GM23338 (cell line): ENCODE data around the gene ELMO3. TPM values are rescaled to one million over a fixed set of nuclear protein-coding genes. Genes with fewer than 3 reads are reported as not detected.

Source experiments
- ATAC-seq: fragments of 200-7000 bp; cut with Tn5 transposase; 3 replicates; pipeline ENCODE4 v1.9.1; 2020
- DNase-seq: peaks from one replicate; pipeline ENCODE4 v3.0.0-alpha.2; 2015; ENCODE audit warnings: low spot score
- H2AFZ ChIP-seq: fragments of 200-600 bp; sonication (generic); 2 replicates; pipeline ENCODE4 v1.8.0; 2016; ENCODE audit warnings: antibody characterized with exemption, mild to moderate bottlenecking, moderate library complexity
- H3F3A ChIP-seq: fragments of 200-600 bp; sonication (generic); replicated peaks from 2 replicates; pipeline ENCODE4 v1.8.0; 2017; ENCODE audit warnings: antibody characterized with exemption, mixed run types, low read depth
- H3K27ac ChIP-seq: fragments of 200-600 bp; sonication (generic); 2 replicates; pipeline ENCODE4 v1.6.1; 2016; ENCODE audit warnings: low read depth
- H3K27me3 ChIP-seq: fragments of 200-600 bp; sonication (generic); 2 replicates; pipeline ENCODE4 v1.8.0; 2016; ENCODE audit warnings: mild to moderate bottlenecking, mixed run types, moderate library complexity; ENCODE audit not compliant: insufficient read depth
- H3K36me3 ChIP-seq: fragments of 200-600 bp; sonication (generic); 2 replicates; pipeline ENCODE4 v1.8.0; 2016; ENCODE audit warnings: mild to moderate bottlenecking; ENCODE audit not compliant: insufficient read depth
- H3K4me1 ChIP-seq: fragments of 200-600 bp; sonication (generic); 2 replicates; pipeline ENCODE4 v1.8.0; 2016; ENCODE audit warnings: mild to moderate bottlenecking, moderate library complexity; ENCODE audit not compliant: insufficient read depth
- H3K4me2 ChIP-seq: fragments of 200-600 bp; sonication (generic); 2 replicates; pipeline ENCODE4 v1.7.1; 2017; ENCODE audit warnings: mixed run types
- H3K4me3 ChIP-seq: fragments of 200-600 bp; sonication (generic); 2 replicates; pipeline ENCODE4 v1.6.1; 2016; ENCODE audit warnings: mixed run types
- H3K79me2 ChIP-seq: fragments of 200-600 bp; sonication (generic); replicated peaks from 2 replicates; pipeline ENCODE4 v1.8.0; 2017; ENCODE audit warnings: mild to moderate bottlenecking; ENCODE audit not compliant: insufficient read depth
- H3K9me2 ChIP-seq: fragments of 200-600 bp; sonication (generic); 2 replicates; pipeline ENCODE4 v1.8.0; 2017; ENCODE audit not compliant: insufficient read depth
- H4K20me1 ChIP-seq: fragments of 200-600 bp; sonication (generic); replicated peaks from 2 replicates; pipeline ENCODE4 v1.8.0; 2017; ENCODE audit warnings: mild to moderate bottlenecking; ENCODE audit not compliant: insufficient read depth
- H3K27ac Mint-ChIP-seq: 2 replicates; pipeline ENCODE4 v1.8.0; 2020; ENCODE audit warnings: inconsistent platforms, mild to moderate bottlenecking, moderate library complexity, mixed read lengths
- H3K27me3 Mint-ChIP-seq: 3 replicates; pipeline ENCODE4 v1.8.0; 2022; ENCODE audit warnings: low read depth, mild to moderate bottlenecking, moderate library complexity, mixed read lengths, inconsistent platforms; ENCODE audit not compliant: insufficient read depth, poor library complexity
- H3K36me3 Mint-ChIP-seq: 3 replicates; pipeline ENCODE4 v1.8.0; 2021; ENCODE audit warnings: low read depth, mild to moderate bottlenecking, inconsistent platforms, moderate library complexity, mixed read lengths
- H3K4me1 Mint-ChIP-seq: 3 replicates; pipeline ENCODE4 v1.8.0; 2020; ENCODE audit warnings: mild to moderate bottlenecking, inconsistent platforms, mixed read lengths
- H3K4me3 Mint-ChIP-seq: 3 replicates; pipeline ENCODE4 v1.8.0; 2021; ENCODE audit warnings: moderate library complexity, mild to moderate bottlenecking, inconsistent platforms, mixed read lengths
- H3K9me3 Mint-ChIP-seq: 3 replicates; pipeline ENCODE4 v1.8.0; 2020; ENCODE audit warnings: moderate library complexity, mild to moderate bottlenecking, inconsistent platforms, mixed read lengths
- CREB1 ChIP-seq: fragments of 250-450 bp; sonication (Bioruptor Pico); IDR thresholded peaks from 2 replicates; pipeline ENCODE4 v1.5.0; 2020; ENCODE audit warnings: low read depth, mild to moderate bottlenecking, moderate library complexity
- EZH2 ChIP-seq: fragments of 200-600 bp; sonication (generic); IDR thresholded peaks from one replicate; pipeline ENCODE4 v1.8.0; 2017; ENCODE audit warnings: antibody characterized with exemption, mild to moderate bottlenecking, low read depth; ENCODE audit not compliant: unreplicated experiment
- JUNB ChIP-seq: IDR thresholded peaks from one replicate; pipeline ENCODE4 v1.6.1; 2016; ENCODE audit warnings: antibody characterized with exemption; ENCODE audit not compliant: unreplicated experiment
- NANOG ChIP-seq: IDR thresholded peaks from 2 replicates; pipeline ENCODE4 v1.6.1; 2016; ENCODE audit warnings: antibody characterized with exemption, borderline replicate concordance
- REST ChIP-seq: IDR thresholded peaks from one replicate; pipeline ENCODE4 v1.6.1; 2018; ENCODE audit warnings: antibody characterized with exemption; ENCODE audit not compliant: unreplicated experiment
- STAT1 ChIP-seq: IDR thresholded peaks from one replicate; pipeline ENCODE4 v1.6.1; 2016; ENCODE audit warnings: antibody characterized with exemption; ENCODE audit not compliant: unreplicated experiment
- ZNF114 ChIP-seq: fragments of 250-450 bp; sonication (Bioruptor Pico); IDR thresholded peaks from 2 replicates; pipeline ENCODE4 v1.5.0; 2020; ENCODE audit warnings: mild to moderate bottlenecking, moderate library complexity
- ZNF331 ChIP-seq: fragments of 250-450 bp; sonication (Bioruptor Pico); IDR thresholded peaks from 2 replicates; pipeline ENCODE4 v1.5.0; 2020; ENCODE audit warnings: low read depth, mild to moderate bottlenecking, moderate library complexity
- polyA plus RNA-seq: library from polyadenylated mRNA; unstranded; fragments of >200 nt; fragmentation: Nextera tagmentation; extraction: Ambion mirVana; gene quantifications from 2 replicates; pipeline ENCODE4 v1.2.1, GENCODE V29; 2016
- total RNA-seq: library from RNA; depleted of rRNA; stranded (reverse); fragments of >200 nt; shearing (Covaris generic); gene quantifications from 2 replicates; pipeline ENCODE4 v1.2.3, GENCODE V29; 2014
- TF ChIP-seq, protein P1 (sequence below): fragments of 250-450 bp; sonication (Bioruptor Pico); IDR thresholded peaks from 2 replicates; pipeline ENCODE4 v1.5.0; 2020; ENCODE audit warnings: mild to moderate bottlenecking, moderate library complexity
- TF ChIP-seq, protein P2 (sequence below), 2 experiments: fragments of 200-600 bp in 1 of 2; sonication (generic) in 1 of 2; conservative IDR thresholded peaks; 2 replicates each; pipeline versions ENCODE4 v1.5.1 to v1.6.1; 2016 to 2017; ENCODE audit warnings: antibody characterized with exemption in 2 of 2, low read depth in 2 of 2, mild to moderate bottlenecking in 2 of 2, moderate library complexity in 1 of 2

The ELMO3 gene
- total and polyA plus RNA-seq, 2 experiments from 2014 or later = 4.7 to 16.2 TPM

DNA sequence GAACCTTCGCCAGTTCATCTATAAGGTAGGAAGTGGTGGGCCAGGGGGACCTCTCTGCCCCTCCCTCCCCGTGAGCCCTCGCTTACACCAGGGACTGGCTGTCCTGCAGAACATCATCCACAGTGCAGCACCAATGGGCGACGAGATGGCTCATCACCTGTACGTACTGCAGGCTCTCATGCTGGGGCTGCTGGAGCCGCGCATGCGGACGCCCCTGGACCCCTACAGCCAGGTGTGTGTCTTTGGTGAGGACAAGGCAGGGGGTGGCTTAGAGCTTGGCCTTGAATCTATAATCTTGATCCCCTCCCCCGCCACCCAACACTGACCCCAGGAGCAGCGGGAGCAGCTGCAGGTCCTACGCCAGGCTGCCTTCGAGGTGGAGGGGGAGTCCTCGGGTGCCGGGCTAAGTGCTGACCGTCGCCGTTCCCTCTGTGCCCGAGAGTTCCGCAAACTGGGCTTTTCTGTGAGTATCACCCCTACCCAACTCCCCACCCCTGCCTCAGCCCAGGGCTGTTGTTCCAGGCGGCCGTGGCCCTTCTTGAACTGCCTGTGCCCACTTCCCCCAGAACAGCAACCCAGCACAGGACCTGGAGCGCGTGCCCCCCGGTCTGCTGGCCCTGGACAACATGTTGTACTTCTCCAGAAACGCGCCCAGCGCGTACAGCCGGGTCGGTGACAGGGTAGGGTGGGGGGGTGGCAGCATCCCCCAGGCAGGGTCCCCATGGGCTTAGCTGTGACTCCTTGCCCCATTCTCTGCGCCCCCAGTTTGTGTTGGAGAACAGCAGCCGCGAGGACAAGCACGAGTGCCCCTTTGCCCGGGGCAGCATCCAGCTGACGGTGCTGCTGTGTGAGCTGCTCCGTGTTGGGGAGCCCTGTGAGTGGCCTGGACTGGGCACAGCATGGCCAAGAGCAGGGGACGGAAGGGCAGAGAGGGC, 2.7 kb downstream of the ELMO3 start (continued):
- no peak for TF ChIP-seq REST
- TF ChIP-seq JUNB = no peak

- Mint-ChIP-seq H3K27me3 (peaks cover 16% of the 10 kb centered on the region), H3K4me1 (peaks cover 11% of the 10 kb centered on the region), H3K27ac (no peak overlapping the region), H3K9me3 (no peaks in the 10 kb centered on the region), H3K36me3 (peaks cover 14% of the 10 kb centered on the region; the same call in 2 of the 3 replicates), H3K4me3 (no peak overlapping the region)
- no peaks in the 10 kb centered on the region for H3K79me2 ChIP-seq
- ATAC-seq = no peak
- H2AFZ ChIP-seq = no peak overlapping the region
- peaks cover 12% of the 10 kb centered on the region; the same call in 1 of the 2 replicates for H3F3A ChIP-seq
- no peak overlapping the region for H3K4me2 ChIP-seq
- H3K27me3 ChIP-seq = no peaks in the 10 kb centered on the region
- no peaks in the 10 kb centered on the region; the same call in 1 of the 2 replicates for H4K20me1 ChIP-seq
- peaks cover 9% of the 10 kb centered on the region for H3K4me1 ChIP-seq
- H3K4me3 ChIP-seq = no peak overlapping the region
- no peaks in the 10 kb centered on the region for H3K9me2 ChIP-seq
- DNase-seq = no peak
- no peak overlapping the region for H3K27ac ChIP-seq
- no peaks in the 10 kb centered on the region for H3K36me3 ChIP-seq
- TF ChIP-seq, protein P1, sequence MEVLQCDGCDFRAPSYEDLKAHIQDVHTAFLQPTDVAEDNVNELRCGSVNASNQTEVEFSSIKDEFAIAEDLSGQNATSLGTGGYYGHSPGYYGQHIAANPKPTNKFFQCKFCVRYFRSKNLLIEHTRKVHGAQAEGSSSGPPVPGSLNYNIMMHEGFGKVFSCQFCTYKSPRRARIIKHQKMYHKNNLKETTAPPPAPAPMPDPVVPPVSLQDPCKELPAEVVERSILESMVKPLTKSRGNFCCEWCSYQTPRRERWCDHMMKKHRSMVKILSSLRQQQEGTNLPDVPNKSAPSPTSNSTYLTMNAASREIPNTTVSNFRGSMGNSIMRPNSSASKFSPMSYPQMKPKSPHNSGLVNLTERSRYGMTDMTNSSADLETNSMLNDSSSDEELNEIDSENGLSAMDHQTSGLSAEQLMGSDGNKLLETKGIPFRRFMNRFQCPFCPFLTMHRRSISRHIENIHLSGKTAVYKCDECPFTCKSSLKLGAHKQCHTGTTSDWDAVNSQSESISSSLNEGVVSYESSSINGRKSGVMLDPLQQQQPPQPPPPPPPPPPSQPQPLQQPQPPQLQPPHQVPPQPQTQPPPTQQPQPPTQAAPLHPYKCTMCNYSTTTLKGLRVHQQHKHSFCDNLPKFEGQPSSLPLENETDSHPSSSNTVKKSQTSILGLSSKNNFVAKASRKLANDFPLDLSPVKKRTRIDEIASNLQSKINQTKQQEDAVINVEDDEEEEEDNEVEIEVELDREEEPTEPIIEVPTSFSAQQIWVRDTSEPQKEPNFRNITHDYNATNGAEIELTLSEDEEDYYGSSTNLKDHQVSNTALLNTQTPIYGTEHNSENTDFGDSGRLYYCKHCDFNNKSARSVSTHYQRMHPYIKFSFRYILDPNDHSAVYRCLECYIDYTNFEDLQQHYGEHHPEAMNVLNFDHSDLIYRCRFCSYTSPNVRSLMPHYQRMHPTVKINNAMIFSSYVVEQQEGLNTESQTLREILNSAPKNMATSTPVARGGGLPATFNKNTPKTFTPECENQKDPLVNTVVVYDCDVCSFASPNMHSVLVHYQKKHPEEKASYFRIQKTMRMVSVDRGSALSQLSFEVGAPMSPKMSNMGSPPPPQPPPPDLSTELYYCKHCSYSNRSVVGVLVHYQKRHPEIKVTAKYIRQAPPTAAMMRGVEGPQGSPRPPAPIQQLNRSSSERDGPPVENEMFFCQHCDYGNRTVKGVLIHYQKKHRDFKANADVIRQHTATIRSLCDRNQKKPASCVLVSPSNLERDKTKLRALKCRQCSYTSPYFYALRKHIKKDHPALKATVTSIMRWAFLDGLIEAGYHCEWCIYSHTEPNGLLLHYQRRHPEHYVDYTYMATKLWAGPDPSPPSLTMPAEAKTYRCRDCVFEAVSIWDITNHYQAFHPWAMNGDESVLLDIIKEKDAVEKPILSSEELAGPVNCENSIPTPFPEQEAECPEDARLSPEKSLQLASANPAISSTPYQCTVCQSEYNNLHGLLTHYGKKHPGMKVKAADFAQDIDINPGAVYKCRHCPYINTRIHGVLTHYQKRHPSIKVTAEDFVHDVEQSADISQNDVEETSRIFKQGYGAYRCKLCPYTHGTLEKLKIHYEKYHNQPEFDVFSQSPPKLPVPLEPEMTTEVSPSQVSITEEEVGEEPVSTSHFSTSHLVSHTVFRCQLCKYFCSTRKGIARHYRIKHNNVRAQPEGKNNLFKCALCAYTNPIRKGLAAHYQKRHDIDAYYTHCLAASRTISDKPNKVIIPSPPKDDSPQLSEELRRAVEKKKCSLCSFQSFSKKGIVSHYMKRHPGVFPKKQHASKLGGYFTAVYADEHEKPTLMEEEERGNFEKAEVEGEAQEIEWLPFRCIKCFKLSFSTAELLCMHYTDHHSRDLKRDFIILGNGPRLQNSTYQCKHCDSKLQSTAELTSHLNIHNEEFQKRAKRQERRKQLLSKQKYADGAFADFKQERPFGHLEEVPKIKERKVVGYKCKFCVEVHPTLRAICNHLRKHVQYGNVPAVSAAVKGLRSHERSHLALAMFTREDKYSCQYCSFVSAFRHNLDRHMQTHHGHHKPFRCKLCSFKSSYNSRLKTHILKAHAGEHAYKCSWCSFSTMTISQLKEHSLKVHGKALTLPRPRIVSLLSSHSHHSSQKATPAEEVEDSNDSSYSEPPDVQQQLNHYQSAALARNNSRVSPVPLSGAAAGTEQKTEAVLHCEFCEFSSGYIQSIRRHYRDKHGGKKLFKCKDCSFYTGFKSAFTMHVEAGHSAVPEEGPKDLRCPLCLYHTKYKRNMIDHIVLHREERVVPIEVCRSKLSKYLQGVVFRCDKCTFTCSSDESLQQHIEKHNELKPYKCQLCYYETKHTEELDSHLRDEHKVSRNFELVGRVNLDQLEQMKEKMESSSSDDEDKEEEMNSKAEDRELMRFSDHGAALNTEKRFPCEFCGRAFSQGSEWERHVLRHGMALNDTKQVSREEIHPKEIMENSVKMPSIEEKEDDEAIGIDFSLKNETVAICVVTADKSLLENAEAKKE = no peak
- no peak for TF ChIP-seq NANOG
- no peak for TF ChIP-seq JUNB
- TF ChIP-seq STAT1 = no peak
- TF ChIP-seq, protein P2, sequence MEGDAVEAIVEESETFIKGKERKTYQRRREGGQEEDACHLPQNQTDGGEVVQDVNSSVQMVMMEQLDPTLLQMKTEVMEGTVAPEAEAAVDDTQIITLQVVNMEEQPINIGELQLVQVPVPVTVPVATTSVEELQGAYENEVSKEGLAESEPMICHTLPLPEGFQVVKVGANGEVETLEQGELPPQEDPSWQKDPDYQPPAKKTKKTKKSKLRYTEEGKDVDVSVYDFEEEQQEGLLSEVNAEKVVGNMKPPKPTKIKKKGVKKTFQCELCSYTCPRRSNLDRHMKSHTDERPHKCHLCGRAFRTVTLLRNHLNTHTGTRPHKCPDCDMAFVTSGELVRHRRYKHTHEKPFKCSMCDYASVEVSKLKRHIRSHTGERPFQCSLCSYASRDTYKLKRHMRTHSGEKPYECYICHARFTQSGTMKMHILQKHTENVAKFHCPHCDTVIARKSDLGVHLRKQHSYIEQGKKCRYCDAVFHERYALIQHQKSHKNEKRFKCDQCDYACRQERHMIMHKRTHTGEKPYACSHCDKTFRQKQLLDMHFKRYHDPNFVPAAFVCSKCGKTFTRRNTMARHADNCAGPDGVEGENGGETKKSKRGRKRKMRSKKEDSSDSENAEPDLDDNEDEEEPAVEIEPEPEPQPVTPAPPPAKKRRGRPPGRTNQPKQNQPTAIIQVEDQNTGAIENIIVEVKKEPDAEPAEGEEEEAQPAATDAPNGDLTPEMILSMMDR (conservative IDR thresholded peaks at IDR 0.05; ENCODE audit: low read depth in 2 of 2) = no peak
- no peak for TF ChIP-seq CREB1 (CRISPR knock-in tag)
- TF ChIP-seq ZNF114 = no peak
- no peak for TF ChIP-seq EZH2
- no peak for TF ChIP-seq ZNF331 (CRISPR knock-in tag)
Measured at GRCh38 chr16:67202426-67202825, 3.5 kb downstream of the ELMO3 start.
